Measurements from ENCODE around the gene SLC31A2. TPM values are rescaled to one million over a fixed set of nuclear protein-coding genes. Genes with fewer than 3 reads are reported as not detected.

SLC31A2 gene
- total RNA-seq, 8 experiments from 2014 or later = 0.87 to 10.1 (median 1.7) TPM

Other genes starting within 250 kb of the SLC31A2 start
- gene ZNF883, start 138.8 kb upstream of the SLC31A2 start, total RNA-seq = 10 to 100 TPM in 1 of 8 experiments, 1 to 10 TPM in 4, under 1 TPM in 3; 0.14 to 10.0 (median 1.2) TPM
- 10 to 100 TPM in 4 of 8 experiments, 1 to 10 TPM in 4; 1.1 to 15.2 (median 7.7) TPM for gene ZFP37, start 94.3 kb upstream of the SLC31A2 start, total RNA-seq
- gene FKBP15, start 70.3 kb downstream of the SLC31A2 start, total RNA-seq = 10 to 100 TPM; 12.8 to 28.1 (median 19.7) TPM
- gene SLC31A1, start 70.5 kb downstream of the SLC31A2 start, total RNA-seq = 10 to 100 TPM; 10.9 to 25.5 (median 18.7) TPM
- gene CDC26, start 124.6 kb downstream of the SLC31A2 start, total RNA-seq = 10 to 100 TPM; 26.9 to 45.5 (median 30.9) TPM
- gene PRPF4, start 124.7 kb downstream of the SLC31A2 start, total RNA-seq = 10 to 100 TPM; 22.4 to 35.5 (median 27.6) TPM
- gene RNF183, start 152.4 kb downstream of the SLC31A2 start, total RNA-seq = 1 to 10 TPM in 2 of 8 experiments, under 1 TPM in 5, not detected in 1; 0.14 to 1.6 (median 0.29) TPM
- gene WDR31, start 189.3 kb downstream of the SLC31A2 start, total RNA-seq = 1 to 10 TPM in 7 of 8 experiments, under 1 TPM in 1; 0.76 to 5.8 (median 3.3) TPM
- gene BSPRY, start 198.5 kb downstream of the SLC31A2 start, total RNA-seq = under 1 TPM in 6 of 8 experiments, not detected in 2; 0.05 to 0.43 (median 0.27) TPM
- gene HDHD3, start 226.0 kb downstream of the SLC31A2 start, total RNA-seq = 10 to 100 TPM in 3 of 8 experiments, 1 to 10 TPM in 5; 6.3 to 15.1 (median 9.0) TPM

Measured in motor neuron (in vitro differentiated cells).